B cell (primary cell): ENCODE data around the gene SREK1. TPM values are rescaled to one million over a fixed set of nuclear protein-coding genes. Genes with fewer than 3 reads are reported as not detected.

ENCODE experiments used
- ATAC-seq: fragments of 200-7000 bp; cut with Tn5 transposase; one replicate; pipeline ENCODE4 v1.10.0; 2021; ENCODE audit warnings: low read depth, mild to moderate bottlenecking, moderate number of reproducible peaks, moderate library complexity
- CTCF ChIA-PET: fragments of 350-600 bp; sonication (Branson Sonifier 250); formaldehyde crosslinking; loops from one replicate; lab custom pipeline; 2021; ENCODE audit warnings: antibody characterized with exemption, inconsistent platforms; lab: Charles Lee
- POLR2A ChIA-PET: fragments of 350-600 bp; sonication (Branson Sonifier 250); formaldehyde crosslinking; loops from one replicate; lab custom pipeline; 2021; ENCODE audit warnings: antibody characterized with exemption; lab: Charles Lee
- DNase-seq: peaks from one replicate; pipeline ENCODE4 v3.0.0; 2013
- H2AFZ ChIP-seq: 2 replicates; pipeline ENCODE4 v1.6.1; 2012; ENCODE audit warnings: mild to moderate bottlenecking, low read depth, low read length; ENCODE audit not compliant: insufficient read depth, poor library complexity, severe bottlenecking
- H3K27ac ChIP-seq, 2 donors: 1 replicate in 1 of 2; 2 replicates in 1 of 2; pipeline ENCODE4 v1.5.1; 2012 to 2013; ENCODE audit warnings: low read length in 2 of 2, mild to moderate bottlenecking in 2 of 2, moderate library complexity in 1 of 2
- H3K27me3 ChIP-seq, 4 experiments: fragments of 200-600 bp in 1 of 4; sonication (generic) in 1 of 4; replicated peaks in 1 of 4; 1 replicate in 2 of 4; 2 replicates in 2 of 4; pipeline versions ENCODE4 v1.6.1 to v1.7.0; 2013 to 2016; ENCODE audit warnings: low read length in 3 of 4, mild to moderate bottlenecking in 2 of 4, mixed read lengths in 1 of 4, moderate library complexity in 1 of 4; ENCODE audit not compliant: insufficient read depth in 4 of 4, control insufficient read depth in 3 of 4; ENCODE audit errors: control extremely low read depth in 1 of 4
- H3K36me3 ChIP-seq, 2 experiments: replicated peaks in 1 of 2; 1 replicate in 1 of 2; 2 replicates in 1 of 2; pipeline versions ENCODE4 v1.6.1 to v1.7.1; 2013; ENCODE audit warnings: low read length in 1 of 2; ENCODE audit not compliant: insufficient read depth in 2 of 2, control insufficient read depth in 1 of 2; ENCODE audit errors: control extremely low read depth in 1 of 2, extremely low read depth in 1 of 2
- H3K4me1 ChIP-seq, 2 donors: fragments of 200-600 bp in 1 of 2; sonication (generic) in 1 of 2; 1 replicate in 1 of 2; 2 replicates in 1 of 2; pipeline versions ENCODE4 v1.5.1 to v1.6.1; 2013 to 2017; ENCODE audit warnings: low read length in 2 of 2; ENCODE audit not compliant: control insufficient read depth in 2 of 2, insufficient read depth in 2 of 2
- H3K4me2 ChIP-seq: replicated peaks from 2 replicates; pipeline ENCODE3; 2012; ENCODE audit warnings: mild to moderate bottlenecking, low read depth, low read length; ENCODE audit not compliant: poor library complexity, severe bottlenecking
- H3K4me3 ChIP-seq, 5 experiments: fragments of 200-600 bp in 1 of 5; sonication (generic) in 1 of 5; 1 replicate in 3 of 5; 2 replicates in 2 of 5; pipeline versions ENCODE4 v1.5.1 to v1.7.0; 2011 to 2016; ENCODE audit warnings: low read length in 4 of 5, mild to moderate bottlenecking in 4 of 5, low read depth in 2 of 5, control low read depth in 1 of 5, moderate library complexity in 1 of 5; ENCODE audit not compliant: insufficient read depth in 1 of 5; ENCODE audit errors: control extremely low read depth in 1 of 5, extremely low read depth in 1 of 5
- H3K79me2 ChIP-seq: fragments of 200-600 bp; sonication (generic); one replicate; pipeline ENCODE4 v1.6.0; 2016; ENCODE audit warnings: low read length; ENCODE audit not compliant: control insufficient read depth, insufficient read depth
- H3K9ac ChIP-seq: fragments of 200-600 bp; sonication (generic); 2 replicates; pipeline ENCODE4 v1.6.1; 2017; ENCODE audit warnings: mild to moderate bottlenecking, low read length, moderate library complexity
- H3K9me3 ChIP-seq, 3 donors: one replicate each; pipeline versions ENCODE4 v1.6.1 to v1.7.1; 2013; ENCODE audit warnings: low read length in 2 of 3; ENCODE audit not compliant: control insufficient read depth in 2 of 3, insufficient read depth in 1 of 3; ENCODE audit errors: control extremely low read depth in 1 of 3
- H4K20me1 ChIP-seq: 2 replicates; pipeline ENCODE4 v1.6.0; 2012; ENCODE audit warnings: mild to moderate bottlenecking, low read length; ENCODE audit not compliant: insufficient read depth, control insufficient read depth, poor library complexity, severe bottlenecking
- H3K27ac Mint-ChIP-seq: one replicate; pipeline ENCODE4 v1.8.0; 2021; ENCODE audit warnings: mixed read lengths
- H3K27me3 Mint-ChIP-seq: one replicate; pipeline ENCODE4 v1.8.0; 2021; ENCODE audit warnings: mixed read lengths
- H3K4me1 Mint-ChIP-seq: one replicate; pipeline ENCODE4 v1.8.0; 2021; ENCODE audit warnings: mixed read lengths
- H3K4me3 Mint-ChIP-seq: one replicate; pipeline ENCODE4 v1.8.0; 2021; ENCODE audit warnings: mixed read lengths
- H3K9me3 Mint-ChIP-seq: one replicate; pipeline ENCODE4 v1.8.0; 2022; ENCODE audit warnings: mixed read lengths; ENCODE audit not compliant: insufficient read depth
- EZH2 ChIP-seq: IDR thresholded peaks from 2 replicates; pipeline ENCODE4 v1.6.1; 2012; ENCODE audit warnings: borderline replicate concordance, low read depth, mild to moderate bottlenecking, moderate library complexity, low read length; ENCODE audit not compliant: insufficient read depth, poor library complexity, severe bottlenecking
- WGBS: methylation state at CpG from one replicate; pipeline ENCODE4 v1.1.5; 2013; ENCODE audit warnings: missing lambda C conversion rate; ENCODE audit not compliant: insufficient coverage; 5-methylcytosine and 5-hydroxymethylcytosine counted together
- intact Hi-C: fragments of 100-400 bp; cut with micrococcal nuclease; formaldehyde crosslinking; loops from one replicate; pipeline ENCODE4 v1.10.0; 2022
- polyA plus RNA-seq: library from polyadenylated mRNA; depleted of rRNA; stranded (reverse); fragments of >200 nt; gene quantifications from 2 replicates; pipeline ENCODE4 v1.2.3, GENCODE V29; 2012
- total RNA-seq, 2 donors: library from RNA; stranded (reverse); fragments of 120-200 nt in 1 of 2; gene quantifications; 1 replicate in 1 of 2; 2 replicates in 1 of 2; pipeline versions ENCODE4 v1.2.3 to v1.2.4, GENCODE V29; 2013 to 2022
- TF ChIP-seq, protein P1 (sequence below): fragments of 200-600 bp; IDR thresholded peaks from one replicate; pipeline ENCODE4 v1.8.0; 2022; ENCODE audit warnings: antibody characterized with exemption, mild to moderate bottlenecking

The SREK1 gene
- total and polyA plus RNA-seq, 2 donors (not counting 1 experiment from before 2014, with no cell fraction given), result 24.1 to 117 TPM

DNA sequence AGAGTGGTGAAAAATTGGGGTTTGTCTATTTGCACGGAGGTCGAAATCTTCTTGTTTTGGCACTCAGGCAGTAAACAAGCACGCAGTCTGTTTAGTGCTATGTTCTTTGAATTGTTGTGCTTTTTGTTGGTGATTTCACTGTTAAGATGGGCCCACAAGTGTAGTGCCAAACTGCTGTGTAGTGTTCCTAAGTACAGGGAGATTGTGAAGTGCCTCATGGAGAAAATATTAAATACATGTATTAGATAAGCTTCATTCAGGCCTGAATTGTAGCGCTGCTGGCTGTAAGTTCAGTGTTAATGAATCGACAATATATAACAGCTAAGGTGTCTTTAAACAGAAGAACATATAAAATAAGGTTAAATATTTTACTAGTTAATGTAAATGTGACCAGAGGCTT lies 17.3 kb downstream of the SREK1 start:
- ChIA-PET CTCF (no interaction called here), POLR2A (no interaction called here)
- Mint-ChIP-seq H3K4me1 (no peaks in the 10 kb centered on the region), H3K27ac (no peak overlapping the region), H3K9me3 (no peaks in the 10 kb centered on the region), H3K27me3 (no peaks in the 10 kb centered on the region), H3K4me3 (no peak overlapping the region)
- ATAC-seq (no peak), DNase-seq (no peak)
- H3K9me3 ChIP-seq, result no peaks in the 10 kb centered on the region
- no peak overlapping the region for H2AFZ ChIP-seq
- no peaks in the 10 kb centered on the region for H3K27me3 ChIP-seq
- H3K79me2 ChIP-seq, result peaks cover 7% of the 10 kb centered on the region
- H3K36me3 ChIP-seq, result peaks cover 28 to 72% of the 10 kb centered on the region in 2 experiments
- H3K9ac ChIP-seq, result no peak overlapping the region
- H4K20me1 ChIP-seq, result no peaks in the 10 kb centered on the region
- 94% methylated on average over 3 of the region's 5 CpGs for WGBS
- intact Hi-C loops, result no loop called here
- H3K4me1 ChIP-seq, result no peaks in the 10 kb centered on the region
- no peak overlapping the region for H3K4me2 ChIP-seq
- TF ChIP-seq, protein P1, sequence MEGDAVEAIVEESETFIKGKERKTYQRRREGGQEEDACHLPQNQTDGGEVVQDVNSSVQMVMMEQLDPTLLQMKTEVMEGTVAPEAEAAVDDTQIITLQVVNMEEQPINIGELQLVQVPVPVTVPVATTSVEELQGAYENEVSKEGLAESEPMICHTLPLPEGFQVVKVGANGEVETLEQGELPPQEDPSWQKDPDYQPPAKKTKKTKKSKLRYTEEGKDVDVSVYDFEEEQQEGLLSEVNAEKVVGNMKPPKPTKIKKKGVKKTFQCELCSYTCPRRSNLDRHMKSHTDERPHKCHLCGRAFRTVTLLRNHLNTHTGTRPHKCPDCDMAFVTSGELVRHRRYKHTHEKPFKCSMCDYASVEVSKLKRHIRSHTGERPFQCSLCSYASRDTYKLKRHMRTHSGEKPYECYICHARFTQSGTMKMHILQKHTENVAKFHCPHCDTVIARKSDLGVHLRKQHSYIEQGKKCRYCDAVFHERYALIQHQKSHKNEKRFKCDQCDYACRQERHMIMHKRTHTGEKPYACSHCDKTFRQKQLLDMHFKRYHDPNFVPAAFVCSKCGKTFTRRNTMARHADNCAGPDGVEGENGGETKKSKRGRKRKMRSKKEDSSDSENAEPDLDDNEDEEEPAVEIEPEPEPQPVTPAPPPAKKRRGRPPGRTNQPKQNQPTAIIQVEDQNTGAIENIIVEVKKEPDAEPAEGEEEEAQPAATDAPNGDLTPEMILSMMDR, result no peak
- TF ChIP-seq EZH2, result no peak
- no peak overlapping the region for H3K27ac ChIP-seq
- H3K4me3 ChIP-seq, result no peak overlapping the region

DNA sequence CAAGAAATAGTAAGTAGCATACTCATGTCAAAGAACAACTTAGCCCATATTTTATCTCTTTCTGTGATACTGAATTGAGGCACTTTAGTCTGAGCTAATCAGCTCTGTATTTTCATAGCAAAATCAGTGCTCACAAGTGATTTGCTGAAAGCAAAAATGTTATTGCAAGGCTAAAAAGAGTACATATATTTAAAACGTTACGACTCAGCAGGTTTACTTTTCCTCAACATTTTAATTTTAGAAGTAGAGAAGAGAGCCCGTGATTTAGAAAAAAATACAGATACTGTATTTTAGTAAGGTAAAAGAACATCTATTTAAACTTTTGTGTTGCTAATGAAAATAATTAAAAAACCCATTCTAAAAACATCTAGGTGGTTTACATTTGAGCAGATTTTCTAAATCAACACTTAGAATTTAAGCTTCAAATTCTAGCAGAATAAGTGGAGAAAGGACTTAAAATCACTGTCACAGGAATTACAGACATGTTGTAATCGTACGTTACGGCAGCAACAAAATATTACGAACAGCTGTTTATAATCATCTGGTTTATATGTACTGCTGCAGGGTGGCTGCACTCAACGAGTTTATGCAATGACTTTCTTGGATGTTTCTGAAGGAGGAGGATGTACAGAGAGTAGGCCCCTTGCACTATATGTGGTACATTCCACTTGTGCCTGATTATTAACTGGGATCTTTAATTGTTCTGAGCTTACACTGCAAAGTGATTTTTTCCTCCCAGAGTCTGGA lies 20.1 kb downstream of the SREK1 start:
- H3K27me3 ChIP-seq, result no peaks in the 10 kb centered on the region
- H3K27me3 Mint-ChIP-seq, result no peaks in the 10 kb centered on the region
- no peak overlapping the region for H2AFZ ChIP-seq
- POLR2A ChIA-PET, result no interaction called here
- no peaks in the 10 kb centered on the region for H3K9me3 Mint-ChIP-seq
- H3K27ac Mint-ChIP-seq, result no peak overlapping the region
- intact Hi-C loops, result no loop called here
- peaks cover 30 to 73% of the 10 kb centered on the region in 2 experiments for H3K36me3 ChIP-seq
- CTCF ChIA-PET, result no interaction called here
- H3K4me3 ChIP-seq, result no peak overlapping the region
- no peak overlapping the region for H3K4me3 Mint-ChIP-seq
- no peaks in the 10 kb centered on the region for H3K9me3 ChIP-seq
- DNase-seq, result no peak
- H3K4me1 Mint-ChIP-seq, result peaks cover 4% of the 10 kb centered on the region
- H3K4me2 ChIP-seq, result no peak overlapping the region
- peaks cover 0 to 2% of the 10 kb centered on the region in 2 donors for H3K4me1 ChIP-seq
- TF ChIP-seq, protein P1, result no peak
- TF ChIP-seq EZH2, result no peak
- WGBS, result 92% methylated on average over 5 of the region's 8 CpGs
- H3K27ac ChIP-seq, result no peak overlapping the region
- no peak for ATAC-seq
- H3K9ac ChIP-seq, result no peak overlapping the region
- H3K79me2 ChIP-seq, result no peaks in the 10 kb centered on the region
- no peaks in the 10 kb centered on the region for H4K20me1 ChIP-seq
